ENCODE measurements around the gene ASPHD2. TPM values are rescaled to one million over a fixed set of nuclear protein-coding genes. Genes with fewer than 3 reads are reported as not detected.

The ASPHD2 gene
- total RNA-seq, 1 donor = 2.2 TPM

DNA sequence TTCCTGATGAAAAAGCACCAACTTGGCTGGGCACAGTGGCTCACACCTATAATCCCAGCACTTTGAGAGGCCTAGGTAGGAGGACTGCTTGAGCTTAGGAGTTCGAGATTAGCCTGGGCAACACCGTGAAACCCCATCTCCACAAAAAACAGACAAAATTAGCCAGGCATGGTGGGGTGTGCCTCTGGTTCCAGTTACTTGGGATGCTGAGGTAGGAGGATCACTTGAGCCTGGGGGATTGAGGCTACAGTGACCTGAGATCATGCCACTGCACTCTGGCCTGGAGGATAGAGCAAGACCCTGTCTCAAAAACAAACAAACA lies 51.5 kb downstream of the ASPHD2 start:
- TF ChIP-seq, protein P1, sequence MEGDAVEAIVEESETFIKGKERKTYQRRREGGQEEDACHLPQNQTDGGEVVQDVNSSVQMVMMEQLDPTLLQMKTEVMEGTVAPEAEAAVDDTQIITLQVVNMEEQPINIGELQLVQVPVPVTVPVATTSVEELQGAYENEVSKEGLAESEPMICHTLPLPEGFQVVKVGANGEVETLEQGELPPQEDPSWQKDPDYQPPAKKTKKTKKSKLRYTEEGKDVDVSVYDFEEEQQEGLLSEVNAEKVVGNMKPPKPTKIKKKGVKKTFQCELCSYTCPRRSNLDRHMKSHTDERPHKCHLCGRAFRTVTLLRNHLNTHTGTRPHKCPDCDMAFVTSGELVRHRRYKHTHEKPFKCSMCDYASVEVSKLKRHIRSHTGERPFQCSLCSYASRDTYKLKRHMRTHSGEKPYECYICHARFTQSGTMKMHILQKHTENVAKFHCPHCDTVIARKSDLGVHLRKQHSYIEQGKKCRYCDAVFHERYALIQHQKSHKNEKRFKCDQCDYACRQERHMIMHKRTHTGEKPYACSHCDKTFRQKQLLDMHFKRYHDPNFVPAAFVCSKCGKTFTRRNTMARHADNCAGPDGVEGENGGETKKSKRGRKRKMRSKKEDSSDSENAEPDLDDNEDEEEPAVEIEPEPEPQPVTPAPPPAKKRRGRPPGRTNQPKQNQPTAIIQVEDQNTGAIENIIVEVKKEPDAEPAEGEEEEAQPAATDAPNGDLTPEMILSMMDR (IDR thresholded peaks at IDR 0.05; ENCODE audit: insufficient read depth, low read depth, low read length) = no peak
- H3K4me3 ChIP-seq (ENCODE audit: low read depth, low read length) = no peak overlapping the region
- no peak for DNase-seq (ENCODE audit: low read depth)

DNA sequence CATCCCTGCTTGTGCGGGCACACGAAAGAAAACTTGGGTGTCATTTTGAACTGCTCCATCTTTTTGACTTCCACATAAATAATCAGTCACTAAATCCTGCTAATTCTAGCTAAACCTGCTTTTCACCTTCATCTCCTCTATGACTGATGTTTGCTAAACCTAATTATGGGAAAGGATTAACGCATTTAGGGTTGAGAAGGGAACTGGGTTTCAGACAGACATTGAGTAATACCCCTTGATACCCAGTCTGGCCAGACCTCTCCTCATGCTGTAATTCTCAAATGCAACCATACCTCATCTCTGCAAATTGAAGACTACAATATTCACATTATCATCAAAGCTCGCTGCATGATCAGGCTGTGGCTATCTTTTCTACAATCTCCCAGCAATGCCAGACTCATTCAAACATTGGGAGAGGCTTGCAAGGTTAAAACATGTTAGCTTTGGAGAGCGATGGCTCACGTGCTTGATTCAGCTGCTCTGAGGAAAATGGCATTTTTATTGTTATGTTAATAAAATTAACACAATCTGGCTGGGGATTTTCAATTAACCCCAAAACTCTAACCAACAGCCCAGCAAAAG lies 52.1 kb downstream of the ASPHD2 start:
- DNase-seq (ENCODE audit: low read depth) = no peak
- no peak overlapping the region for H3K4me3 ChIP-seq (ENCODE audit: low read depth, low read length)
- TF ChIP-seq, protein P1 (IDR thresholded peaks at IDR 0.05; ENCODE audit: insufficient read depth, low read depth, low read length) = no peak

DNA sequence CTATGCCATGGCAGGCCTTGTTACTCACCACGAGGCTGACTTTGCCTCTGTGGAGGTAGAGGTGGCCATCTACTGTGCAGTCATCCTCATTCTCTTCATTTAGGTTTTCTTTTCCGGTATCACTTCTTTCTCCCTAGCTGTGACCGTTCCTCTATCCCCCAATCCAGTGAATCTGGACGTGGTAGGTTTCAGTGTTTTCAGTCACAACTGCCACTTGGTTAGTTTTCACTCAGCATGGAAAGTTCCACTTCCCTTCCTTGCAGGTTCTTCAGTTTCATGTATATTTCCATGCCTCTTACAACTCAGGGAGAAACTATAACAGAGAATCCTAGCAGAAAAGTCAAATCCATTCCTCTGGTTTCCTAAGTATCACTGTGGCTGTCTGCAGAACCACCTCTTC lies 52.6 kb downstream of the ASPHD2 start:
- no peak overlapping the region for H3K4me3 ChIP-seq (ENCODE audit: low read depth, low read length)
- DNase-seq (ENCODE audit: low read depth) = no peak
- TF ChIP-seq, protein P1 (IDR thresholded peaks at IDR 0.05; ENCODE audit: insufficient read depth, low read depth, low read length) = no peak

DNA sequence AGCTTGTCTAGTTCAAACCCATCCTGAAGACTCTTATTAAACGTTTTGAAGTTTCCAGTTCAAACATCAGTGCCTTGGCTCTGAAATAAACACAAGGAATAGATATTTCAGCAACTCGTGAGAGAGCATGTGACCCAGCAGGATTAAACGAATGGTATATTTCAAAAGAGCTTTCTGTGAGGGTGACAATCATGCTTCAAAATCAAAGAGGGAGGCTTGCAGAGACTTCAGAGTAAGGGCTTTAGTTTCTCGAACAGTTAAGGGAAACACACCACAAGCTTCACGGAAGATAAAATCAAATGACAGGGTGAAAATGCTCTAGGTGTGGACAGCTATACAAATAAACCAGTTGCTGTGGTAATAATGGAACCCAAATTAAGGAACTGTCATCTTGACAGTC lies 53.1 kb downstream of the ASPHD2 start:
- TF ChIP-seq, protein P1 (IDR thresholded peaks at IDR 0.05; ENCODE audit: insufficient read depth, low read depth, low read length) = no peak
- no peak overlapping the region for H3K4me3 ChIP-seq (ENCODE audit: low read depth, low read length)
- DNase-seq (ENCODE audit: low read depth) = no peak

DNA sequence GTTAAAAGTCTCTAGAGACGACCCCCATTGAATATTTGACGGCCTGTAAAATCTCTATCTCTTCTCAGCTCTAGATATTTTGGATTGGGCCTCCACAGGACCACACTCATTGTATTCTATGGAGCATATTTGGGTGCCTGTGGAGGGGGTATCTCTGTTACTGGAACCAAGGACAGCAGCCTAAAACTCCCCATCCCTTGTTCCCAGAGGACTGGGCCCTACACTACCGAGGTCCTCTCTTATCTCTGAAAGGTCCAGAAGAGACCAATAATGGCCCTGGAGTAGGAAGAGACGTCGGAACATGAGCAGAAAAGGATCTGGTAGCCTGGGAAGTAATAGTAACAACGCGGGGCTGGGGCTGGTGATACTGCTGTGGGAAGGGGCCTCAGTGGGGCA lies 54.0 kb downstream of the ASPHD2 start:
- peak overlapping the region; percentile 90 for H3K4me3 ChIP-seq (ENCODE audit: low read depth, low read length)
- DNase-seq (ENCODE audit: low read depth) = no peak
- TF ChIP-seq, protein P1 (IDR thresholded peaks at IDR 0.05; ENCODE audit: insufficient read depth, low read depth, low read length) = no peak

DNA sequence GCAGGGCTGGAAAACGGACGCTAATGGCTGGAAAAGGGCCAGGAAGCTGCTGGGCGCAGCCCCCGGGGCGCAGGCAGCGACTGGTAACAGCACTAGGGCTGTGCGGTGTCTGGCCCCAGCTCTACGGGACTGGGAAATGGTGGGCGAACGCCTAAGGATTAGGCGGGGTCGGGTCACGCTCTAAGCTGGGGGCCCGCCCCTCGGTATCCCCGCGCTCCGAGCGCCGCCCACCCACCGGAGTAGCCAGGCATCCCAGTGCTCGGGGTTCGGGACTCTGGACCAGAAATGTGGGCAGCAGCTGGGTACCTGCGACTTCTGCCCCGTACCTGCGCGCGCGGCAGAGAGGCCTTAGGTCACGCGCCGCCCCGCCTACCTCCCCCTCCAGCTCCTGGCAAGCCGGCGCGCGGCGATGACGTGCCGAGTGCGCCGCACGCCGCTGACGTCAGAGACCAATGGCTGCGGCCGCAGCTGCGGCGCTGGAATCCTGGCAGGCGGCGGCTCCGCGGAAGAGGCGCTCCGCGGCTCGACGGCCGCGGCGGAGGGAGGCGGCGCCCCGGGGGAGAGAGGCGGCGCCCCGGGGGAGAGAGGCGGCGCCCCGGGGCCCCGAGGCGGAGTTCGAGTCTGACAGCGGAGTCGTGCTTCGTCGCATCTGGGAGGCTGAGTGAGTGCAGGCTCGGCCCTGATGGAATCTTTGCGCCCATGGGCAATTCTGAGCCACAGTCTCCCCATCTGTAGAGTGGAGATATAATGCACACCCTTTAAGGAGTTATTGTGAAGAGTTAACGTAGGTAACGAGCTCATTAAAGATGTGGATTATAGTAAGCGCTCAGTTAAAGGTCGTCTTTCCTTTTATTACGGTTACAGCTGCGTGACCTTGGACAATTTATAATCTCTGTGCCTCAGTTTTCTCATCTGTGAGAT lies 54.6 kb downstream of the ASPHD2 start, which contains the start of the genes HPS4 and SRRD:
Gene HPS4 (minus strand): TSS at position 345 of the 921 bp plus-strand sequence. CDS start 2,021 bp downstream, outside the sequence.
Gene SRRD (plus strand): TSS at position 439 of the 921 bp plus-strand sequence. CDS start 14 bp downstream, at position 453.
- peak; percentile 93 for DNase-seq (ENCODE audit: low read depth)
- H3K4me3 ChIP-seq (ENCODE audit: low read depth, low read length) = peak within 1 kb of the TSS; percentile 90
- TF ChIP-seq, protein P1 (IDR thresholded peaks at IDR 0.05; ENCODE audit: insufficient read depth, low read depth, low read length) = no peak

Measured in fibroblast of villous mesenchyme (primary cell).